ENCODE results near the gene ZNF837.

DNA sequence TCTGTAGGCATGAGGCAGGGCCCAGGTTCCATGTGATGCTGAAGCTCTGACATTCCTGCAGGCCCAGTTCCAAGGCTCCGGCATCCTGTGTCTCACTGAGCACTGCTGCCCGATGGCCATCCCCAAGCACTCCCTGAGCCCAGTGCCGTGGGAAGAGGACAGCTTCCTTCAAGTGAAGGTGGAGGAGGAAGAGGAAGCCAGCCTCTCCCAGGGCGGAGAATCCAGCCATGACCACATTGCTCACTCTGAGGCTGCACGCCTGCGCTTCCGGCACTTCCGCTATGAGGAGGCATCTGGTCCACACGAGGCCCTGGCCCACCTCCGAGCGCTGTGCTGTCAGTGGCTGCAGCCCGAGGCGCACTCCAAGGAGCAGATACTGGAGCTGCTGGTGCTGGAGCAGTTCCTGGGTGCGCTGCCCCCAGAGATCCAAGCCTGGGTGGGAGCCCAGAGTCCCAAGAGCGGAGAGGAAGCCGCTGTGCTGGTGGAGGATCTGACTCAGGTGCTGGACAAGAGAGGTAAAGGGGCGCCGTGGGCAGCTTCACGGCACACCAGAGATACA, 46.1 kb downstream of the ZNF837 start:
- TF ChIP-seq POLR2A (IDR thresholded peaks at IDR 0.05; ENCODE audit: low read length), result no peak
- TF ChIP-seq GATA1 (IDR thresholded peaks at IDR 0.05; ENCODE audit: low read depth, low read length), result no peak
